Measurements from ENCODE around the gene CRYL1.

Gene CRYL1

GRCh38 chr13:20497006-20497775 lies 28.5 kb downstream of the CRYL1 start:
- no peak for DNase-seq (ENCODE audit: low read depth in 1 of 2, low spot score in 1 of 2)
- in situ Hi-C loops (cut with HindIII; ENCODE audit: low pct_unique_long_range_greater_than_20kb, low sequenced_read_pairs), result loop anchor here (25.0 kb wide), 1 partner anchor 310 kb away; the partner anchor contains the start of gene GJB2
- no peak for TF ChIP-seq JUND (IDR thresholded peaks at IDR 0.05; ENCODE audit: low read depth)

- DNase-seq (ENCODE audit: low read depth in 1 of 2, low spot score in 1 of 2), result peak; percentile 53 to 74
- in situ Hi-C loops (cut with HindIII; ENCODE audit: low pct_unique_long_range_greater_than_20kb, low sequenced_read_pairs), result loop anchor here (25.0 kb wide), 1 partner anchor 308 kb away; the partner anchor contains the start of gene GJB2
- no peak for TF ChIP-seq JUND (IDR thresholded peaks at IDR 0.05; ENCODE audit: low read depth)
Measured at GRCh38 chr13:20495087-20496023, 30.3 kb downstream of the CRYL1 start.

- peak in 1 of 2 experiments; percentile 43 for DNase-seq (ENCODE audit: low read depth in 1 of 2, low spot score in 1 of 2)
- TF ChIP-seq JUND (IDR thresholded peaks at IDR 0.05; ENCODE audit: low read depth), result no peak
- in situ Hi-C loops (cut with HindIII; ENCODE audit: low pct_unique_long_range_greater_than_20kb, low sequenced_read_pairs), result loop anchor here (25.0 kb wide), 1 partner anchor 307 kb away; the partner anchor contains the start of gene GJB2
Measured at GRCh38 chr13:20494656-20495055, 31.0 kb downstream of the CRYL1 start.

GRCh38 chr13:20492641-20493040 lies 33.0 kb downstream of the CRYL1 start:
- TF ChIP-seq JUND (IDR thresholded peaks at IDR 0.05; ENCODE audit: low read depth), result no peak

GRCh38 chr13:20491926-20492435 lies 33.7 kb downstream of the CRYL1 start:
- in situ Hi-C loops (cut with HindIII; ENCODE audit: low pct_unique_long_range_greater_than_20kb, low sequenced_read_pairs), result loop anchor here (25.0 kb wide), 1 partner anchor 305 kb away; the partner anchor contains the start of gene GJB2

More at GRCh38 chr13:20492641-20493040, 33.0 kb downstream of the CRYL1 start:
- DNase-seq (ENCODE audit: low read depth in 1 of 2, low spot score in 1 of 2), result peak in 1 of 2 experiments; percentile 47
- in situ Hi-C loops (cut with HindIII; ENCODE audit: low pct_unique_long_range_greater_than_20kb, low sequenced_read_pairs), result loop anchor here (25.0 kb wide), 1 partner anchor 305 kb away; the partner anchor contains the start of gene GJB2

GRCh38 chr13:20489185-20489820 lies 36.4 kb downstream of the CRYL1 start:
- TF ChIP-seq JUND (IDR thresholded peaks at IDR 0.05; ENCODE audit: low read depth), result no peak
- peak; percentile 57 to 85 for DNase-seq (ENCODE audit: low read depth in 1 of 2, low spot score in 1 of 2)
- in situ Hi-C loops (cut with HindIII; ENCODE audit: low pct_unique_long_range_greater_than_20kb, low sequenced_read_pairs), result loop anchor here (25.0 kb wide), 1 partner anchor 302 kb away; the partner anchor contains the start of gene GJB2

More at GRCh38 chr13:20491926-20492435, 33.7 kb downstream of the CRYL1 start:
- DNase-seq (ENCODE audit: low read depth in 1 of 2, low spot score in 1 of 2), result no peak
- TF ChIP-seq JUND (IDR thresholded peaks at IDR 0.05; ENCODE audit: low read depth), result no peak

GRCh38 chr13:20487927-20488326 lies 37.7 kb downstream of the CRYL1 start:
- in situ Hi-C loops (cut with HindIII; ENCODE audit: low pct_unique_long_range_greater_than_20kb, low sequenced_read_pairs), result loop anchor here (25.0 kb wide), 1 partner anchor 301 kb away; the partner anchor contains the start of gene GJB2
- DNase-seq (ENCODE audit: low read depth in 1 of 2, low spot score in 1 of 2), result no peak
- no peak for TF ChIP-seq JUND (IDR thresholded peaks at IDR 0.05; ENCODE audit: low read depth)

- no peak for TF ChIP-seq JUND (IDR thresholded peaks at IDR 0.05; ENCODE audit: low read depth)
- in situ Hi-C loops (cut with HindIII; ENCODE audit: low pct_unique_long_range_greater_than_20kb, low sequenced_read_pairs), result loop anchor here (25.0 kb wide), 1 partner anchor 295 kb away; the partner anchor contains the start of gene GJB2
- no peak for DNase-seq (ENCODE audit: low read depth in 1 of 2, low spot score in 1 of 2)
Measured at GRCh38 chr13:20482787-20483186, 42.9 kb downstream of the CRYL1 start.

- no peak for DNase-seq (ENCODE audit: low read depth in 1 of 2, low spot score in 1 of 2)
- TF ChIP-seq JUND (IDR thresholded peaks at IDR 0.05; ENCODE audit: low read depth), result no peak
- in situ Hi-C loops (cut with HindIII; ENCODE audit: low pct_unique_long_range_greater_than_20kb, low sequenced_read_pairs), result loop anchor here (25.0 kb wide), 1 partner anchor 295 kb away; the partner anchor contains the start of gene GJB2
Measured at GRCh38 chr13:20482275-20482761, 43.3 kb downstream of the CRYL1 start.

- no peak for DNase-seq (ENCODE audit: low read depth in 1 of 2, low spot score in 1 of 2)
- in situ Hi-C loops (cut with HindIII; ENCODE audit: low pct_unique_long_range_greater_than_20kb, low sequenced_read_pairs), result loop anchor here (25.0 kb wide), 1 partner anchor 290 kb away; the partner anchor contains the start of gene GJB2
- TF ChIP-seq JUND (IDR thresholded peaks at IDR 0.05; ENCODE audit: low read depth), result no peak
Measured at GRCh38 chr13:20477394-20477793, 48.3 kb downstream of the CRYL1 start.
